Upper lobe of left lung (tissue), 4 donors: ENCODE measurements around the gene LNX2.

Experiments used
- EP300 ChIP-seq, 4 donors: sonication (generic); formaldehyde crosslinking; IDR thresholded peaks; one replicate each; pipeline ENCODE4 v1.5.1; 2017; ENCODE audit warnings: antibody characterized with exemption in 4 of 4, control low read depth in 2 of 4
- POLR2A ChIP-seq, 4 donors: fragments of 450-650 bp; IDR thresholded peaks; one replicate each; pipeline ENCODE4 v1.5.1; 2016 to 2017; ENCODE audit warnings: antibody characterized with exemption in 4 of 4, mild to moderate bottlenecking in 2 of 4
- POLR2AphosphoS5 ChIP-seq, 2 donors: sonication (generic); formaldehyde crosslinking; IDR thresholded peaks; one replicate each; pipeline ENCODE4 v1.5.1; 2017; ENCODE audit warnings: antibody characterized with exemption in 2 of 2
- TF ChIP-seq, protein P1 (sequence below), 6 experiments: fragments of 450-650 bp in 4 of 6; fragments of 200-600 bp in 2 of 6; sonication (generic) in 2 of 6; IDR thresholded peaks; one replicate each; pipeline ENCODE4 v1.5.1; 2016 to 2019; ENCODE audit warnings: antibody characterized with exemption in 6 of 6

DNA sequence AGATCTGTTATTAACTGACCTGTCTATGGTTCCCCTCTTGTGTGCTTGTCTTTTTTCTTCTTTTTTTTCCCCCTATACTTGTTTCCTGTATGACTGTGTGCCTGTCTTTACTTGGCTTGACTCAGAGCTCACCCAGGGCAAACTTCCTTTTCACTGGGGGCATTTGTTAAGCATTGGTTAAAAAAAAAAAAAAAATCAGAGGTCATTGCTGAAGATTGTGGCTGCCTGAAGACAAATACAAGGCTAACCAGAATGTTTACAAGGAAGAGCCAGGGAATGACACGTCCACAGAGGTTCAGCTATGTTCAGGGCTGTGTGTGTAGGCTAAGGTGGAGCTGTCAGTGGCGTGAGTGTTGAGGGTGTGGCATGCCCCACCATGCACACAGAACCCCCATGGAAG is 47.1 kb downstream of the LNX2 start:
- TF ChIP-seq, protein P1, sequence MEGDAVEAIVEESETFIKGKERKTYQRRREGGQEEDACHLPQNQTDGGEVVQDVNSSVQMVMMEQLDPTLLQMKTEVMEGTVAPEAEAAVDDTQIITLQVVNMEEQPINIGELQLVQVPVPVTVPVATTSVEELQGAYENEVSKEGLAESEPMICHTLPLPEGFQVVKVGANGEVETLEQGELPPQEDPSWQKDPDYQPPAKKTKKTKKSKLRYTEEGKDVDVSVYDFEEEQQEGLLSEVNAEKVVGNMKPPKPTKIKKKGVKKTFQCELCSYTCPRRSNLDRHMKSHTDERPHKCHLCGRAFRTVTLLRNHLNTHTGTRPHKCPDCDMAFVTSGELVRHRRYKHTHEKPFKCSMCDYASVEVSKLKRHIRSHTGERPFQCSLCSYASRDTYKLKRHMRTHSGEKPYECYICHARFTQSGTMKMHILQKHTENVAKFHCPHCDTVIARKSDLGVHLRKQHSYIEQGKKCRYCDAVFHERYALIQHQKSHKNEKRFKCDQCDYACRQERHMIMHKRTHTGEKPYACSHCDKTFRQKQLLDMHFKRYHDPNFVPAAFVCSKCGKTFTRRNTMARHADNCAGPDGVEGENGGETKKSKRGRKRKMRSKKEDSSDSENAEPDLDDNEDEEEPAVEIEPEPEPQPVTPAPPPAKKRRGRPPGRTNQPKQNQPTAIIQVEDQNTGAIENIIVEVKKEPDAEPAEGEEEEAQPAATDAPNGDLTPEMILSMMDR (IDR thresholded peaks at IDR 0.05), result no peak
- no peak for TF ChIP-seq POLR2A (IDR thresholded peaks at IDR 0.05)
- TF ChIP-seq EP300 (IDR thresholded peaks at IDR 0.05), result no peak
- no peak for TF ChIP-seq POLR2AphosphoS5 (IDR thresholded peaks at IDR 0.05)
